Uterus (tissue), 2 donors: Measurements from ENCODE around the gene HHAT.

Experiments used
- POLR2A ChIP-seq, 2 donors: fragments of 450-650 bp; IDR thresholded peaks; one replicate each; pipeline ENCODE4 v1.6.1; 2016; ENCODE audit warnings: antibody characterized with exemption in 2 of 2, mild to moderate bottlenecking in 1 of 2, moderate library complexity in 1 of 2
- TF ChIP-seq, protein P1 (sequence below), 4 experiments: fragments of 200-600 bp in 2 of 4; fragments of 450-650 bp in 2 of 4; sonication (generic) in 2 of 4; IDR thresholded peaks; one replicate each; pipeline ENCODE4 v1.5.1; 2016 to 2019; ENCODE audit warnings: antibody characterized with exemption in 4 of 4, mild to moderate bottlenecking in 2 of 4, moderate library complexity in 1 of 4

DNA sequence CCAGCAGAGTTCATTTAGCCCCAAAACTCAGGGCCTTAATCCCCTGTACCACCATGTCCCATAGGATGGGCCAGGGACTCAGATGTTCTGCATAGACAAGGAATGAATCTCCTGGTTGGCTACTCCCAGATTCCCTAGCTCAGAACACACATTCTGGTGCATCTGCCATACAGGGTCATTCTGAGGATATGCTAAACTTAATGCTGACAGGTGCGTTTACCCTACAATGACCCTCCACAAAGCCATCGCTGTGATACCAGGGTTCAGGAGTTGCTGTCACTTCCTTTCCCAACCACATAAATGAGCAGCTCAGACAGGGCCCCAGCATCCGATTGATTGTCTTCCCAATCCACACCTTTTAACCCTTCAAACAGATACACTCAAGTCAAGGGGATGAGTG is 32.0 kb upstream of the HHAT start:
- TF ChIP-seq, protein P1, sequence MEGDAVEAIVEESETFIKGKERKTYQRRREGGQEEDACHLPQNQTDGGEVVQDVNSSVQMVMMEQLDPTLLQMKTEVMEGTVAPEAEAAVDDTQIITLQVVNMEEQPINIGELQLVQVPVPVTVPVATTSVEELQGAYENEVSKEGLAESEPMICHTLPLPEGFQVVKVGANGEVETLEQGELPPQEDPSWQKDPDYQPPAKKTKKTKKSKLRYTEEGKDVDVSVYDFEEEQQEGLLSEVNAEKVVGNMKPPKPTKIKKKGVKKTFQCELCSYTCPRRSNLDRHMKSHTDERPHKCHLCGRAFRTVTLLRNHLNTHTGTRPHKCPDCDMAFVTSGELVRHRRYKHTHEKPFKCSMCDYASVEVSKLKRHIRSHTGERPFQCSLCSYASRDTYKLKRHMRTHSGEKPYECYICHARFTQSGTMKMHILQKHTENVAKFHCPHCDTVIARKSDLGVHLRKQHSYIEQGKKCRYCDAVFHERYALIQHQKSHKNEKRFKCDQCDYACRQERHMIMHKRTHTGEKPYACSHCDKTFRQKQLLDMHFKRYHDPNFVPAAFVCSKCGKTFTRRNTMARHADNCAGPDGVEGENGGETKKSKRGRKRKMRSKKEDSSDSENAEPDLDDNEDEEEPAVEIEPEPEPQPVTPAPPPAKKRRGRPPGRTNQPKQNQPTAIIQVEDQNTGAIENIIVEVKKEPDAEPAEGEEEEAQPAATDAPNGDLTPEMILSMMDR (IDR thresholded peaks at IDR 0.05) = no peak
- no peak for TF ChIP-seq POLR2A (IDR thresholded peaks at IDR 0.05)
